Neuronal stem cell (in vitro differentiated cells): ENCODE data around the gene TRIM36.

Source experiments
- DNase-seq: peaks from one replicate; pipeline ENCODE4 v3.0.0-alpha.2; 2013; ENCODE audit warnings: low spot score
- H2AFZ ChIP-seq: one replicate; pipeline ENCODE4 v1.6.1; 2013; ENCODE audit warnings: mild to moderate bottlenecking, low read length, inconsistent platforms
- H2AK5ac ChIP-seq: 2 replicates; pipeline ENCODE4 v1.6.1; 2013; ENCODE audit warnings: low read depth, mild to moderate bottlenecking, inconsistent platforms, low read length, moderate library complexity, mixed read lengths
- H2BK120ac ChIP-seq: 2 replicates; pipeline ENCODE4 v1.6.1; 2013; ENCODE audit warnings: low read depth, mild to moderate bottlenecking, inconsistent platforms, low read length, moderate library complexity, mixed read lengths
- H2BK12ac ChIP-seq: one replicate; pipeline ENCODE4 v1.6.1; 2013; ENCODE audit warnings: low read length, inconsistent platforms
- H2BK15ac ChIP-seq: 2 replicates; pipeline ENCODE4 v1.6.1; 2013; ENCODE audit warnings: mild to moderate bottlenecking, low read length, inconsistent platforms, mixed read lengths
- H2BK5ac ChIP-seq: one replicate; pipeline ENCODE4 v1.6.1; 2013; ENCODE audit warnings: inconsistent platforms, mild to moderate bottlenecking, low read length, moderate library complexity
- H3K14ac ChIP-seq: one replicate; pipeline ENCODE4 v1.6.1; 2013; ENCODE audit warnings: low read length, inconsistent platforms
- H3K18ac ChIP-seq: 2 replicates; pipeline ENCODE4 v1.6.1; 2013; ENCODE audit warnings: low read length, inconsistent platforms
- H3K23ac ChIP-seq: 2 replicates; pipeline ENCODE4 v1.6.1; 2013; ENCODE audit warnings: low read depth, mild to moderate bottlenecking, mixed read lengths, low read length, inconsistent platforms; ENCODE audit not compliant: poor library complexity
- H3K27ac ChIP-seq: replicated peaks from 3 replicates; pipeline ENCODE4 v1.5.1; 2013; ENCODE audit warnings: low read length, inconsistent platforms
- H3K27me3 ChIP-seq, 3 experiments: 2 replicates each; pipeline ENCODE4 v1.6.1; 2013; ENCODE audit warnings: low read length in 3 of 3, mild to moderate bottlenecking in 2 of 3, inconsistent platforms in 1 of 3, low read depth in 1 of 3, mixed read lengths in 1 of 3, moderate library complexity in 1 of 3; ENCODE audit not compliant: control insufficient read depth in 3 of 3, insufficient read depth in 3 of 3
- H3K36me3 ChIP-seq, 2 donors: replicated peaks in 1 of 2; 2 replicates each; pipeline ENCODE4 v1.6.1; 2013; ENCODE audit warnings: low read length in 2 of 2; ENCODE audit not compliant: control insufficient read depth in 2 of 2, insufficient read depth in 2 of 2
- H3K4ac ChIP-seq: 2 replicates; pipeline ENCODE4 v1.6.1; 2013; ENCODE audit warnings: inconsistent platforms, mild to moderate bottlenecking, low read length, moderate library complexity
- H3K4me1 ChIP-seq, 2 donors: 1 replicate in 1 of 2; 2 replicates in 1 of 2; pipeline ENCODE4 v1.6.1; 2013; ENCODE audit warnings: low read length in 2 of 2, low read depth in 1 of 2; ENCODE audit not compliant: control insufficient read depth in 2 of 2, insufficient read depth in 1 of 2
- H3K4me2 ChIP-seq: one replicate; pipeline ENCODE4 v1.6.1; 2013; ENCODE audit warnings: mild to moderate bottlenecking, low read length, inconsistent platforms; ENCODE audit not compliant: insufficient read depth, poor library complexity, severe bottlenecking
- H3K4me3 ChIP-seq, 2 donors: 2 replicates each; pipeline ENCODE4 v1.5.1; 2013; ENCODE audit warnings: low read length in 2 of 2, mild to moderate bottlenecking in 2 of 2, inconsistent platforms in 1 of 2, moderate library complexity in 1 of 2
- H3K79me1 ChIP-seq: one replicate; pipeline ENCODE4 v1.6.1; 2013; ENCODE audit warnings: low read depth, mild to moderate bottlenecking, inconsistent platforms, low read length, moderate library complexity
- H3K9ac ChIP-seq: one replicate; pipeline ENCODE4 v1.6.1; 2013; ENCODE audit warnings: mild to moderate bottlenecking, low read depth, low read length, inconsistent platforms; ENCODE audit not compliant: poor library complexity
- H3K9me3 ChIP-seq, 2 donors: replicated peaks in 1 of 2; 2 replicates each; pipeline versions ENCODE3 to v1.6.1; 2013; ENCODE audit warnings: low read length in 2 of 2, mild to moderate bottlenecking in 2 of 2, inconsistent platforms in 1 of 2, low read depth in 1 of 2, mixed read lengths in 1 of 2, moderate library complexity in 1 of 2; ENCODE audit not compliant: control insufficient read depth in 2 of 2, insufficient read depth in 1 of 2
- H4K8ac ChIP-seq: one replicate; pipeline ENCODE4 v1.6.1; 2013; ENCODE audit warnings: low read depth, mild to moderate bottlenecking, inconsistent platforms, low read length, moderate library complexity
- H4K91ac ChIP-seq: one replicate; pipeline ENCODE4 v1.6.1; 2013; ENCODE audit warnings: low read length, low read depth, mild to moderate bottlenecking, inconsistent platforms; ENCODE audit not compliant: poor library complexity
- WGBS, 2 donors: extraction: QIAGEN DNeasy Blood & Tissue Kit; methylation state at CpG; one replicate each; pipeline ENCODE4 v1.1.7; 2013; ENCODE audit warnings: missing lambda C conversion rate in 2 of 2, mixed read lengths in 1 of 2; ENCODE audit not compliant: insufficient read length in 2 of 2, insufficient replicate concordance in 1 of 2; ENCODE audit errors: extremely low coverage in 2 of 2; 5-methylcytosine and 5-hydroxymethylcytosine counted together

The TRIM36 gene

GRCh38 chr5:115165790-115166189, 3.9 kb downstream of the TRIM36 start:
- Histone ChIP-seq H3K9me3 (peaks cover 19 to 26% of the 10 kb centered on the region in 2 donors), H2AFZ (no peak overlapping the region)

GRCh38 chr5:115160975-115161475, 8.7 kb downstream of the TRIM36 start:
- H4K8ac ChIP-seq = no peak overlapping the region
- no peak overlapping the region for H2BK15ac ChIP-seq
- H2AFZ ChIP-seq = no peak overlapping the region
- peaks cover 0 to 5% of the 10 kb centered on the region in 2 donors for H3K36me3 ChIP-seq
- H3K9ac ChIP-seq = no peak overlapping the region
- H2BK12ac ChIP-seq = no peak overlapping the region
- H3K9me3 ChIP-seq = peaks cover 11% of the 10 kb centered on the region in 2 donors
- no peak overlapping the region for H3K23ac ChIP-seq
- H3K4ac ChIP-seq = no peak overlapping the region
- no peaks in the 10 kb centered on the region for H3K4me1 ChIP-seq
- H3K4me3 ChIP-seq = no peak overlapping the region
- WGBS, 2 donors = no CpG with 5 or more reads among the region's 3 CpGs
- no peak overlapping the region for H2BK5ac ChIP-seq
- no peak overlapping the region for H3K27ac ChIP-seq
- DNase-seq = no peak
- H3K14ac ChIP-seq = no peak overlapping the region
- H2AK5ac ChIP-seq = no peak overlapping the region
- H4K91ac ChIP-seq = no peak overlapping the region
- H2BK120ac ChIP-seq = no peak overlapping the region
- no peak overlapping the region for H3K18ac ChIP-seq
- peaks cover 8% of the 10 kb centered on the region for H3K79me1 ChIP-seq
- H3K27me3 ChIP-seq = no peaks in the 10 kb centered on the region
- no peak overlapping the region for H3K4me2 ChIP-seq

More at GRCh38 chr5:115165790-115166189, 3.9 kb downstream of the TRIM36 start:
- H2BK15ac ChIP-seq = no peak overlapping the region
- no peak overlapping the region for H3K9ac ChIP-seq
- no peak overlapping the region for H3K14ac ChIP-seq
- H3K36me3 ChIP-seq = peaks cover 0 to 8% of the 10 kb centered on the region in 2 donors
- no CpG with 5 or more reads among the region's 5 CpGs for WGBS, 2 donors
- no peak overlapping the region for H4K91ac ChIP-seq
- DNase-seq = no peak
- H3K4me2 ChIP-seq = no peak overlapping the region
- no peak overlapping the region for H4K8ac ChIP-seq
- H3K79me1 ChIP-seq = peaks cover 15% of the 10 kb centered on the region
- no peak overlapping the region for H3K23ac ChIP-seq
- no peak overlapping the region for H3K18ac ChIP-seq
- peaks cover 0 to 2% of the 10 kb centered on the region in 2 donors for H3K4me1 ChIP-seq
- peaks cover 0 to 16% (median 1%) of the 10 kb centered on the region in 3 experiments for H3K27me3 ChIP-seq
- H3K4me3 ChIP-seq = no peak overlapping the region
- no peak overlapping the region for H2BK5ac ChIP-seq
- no peak overlapping the region for H2BK12ac ChIP-seq
- H2AK5ac ChIP-seq = peak overlapping the region; percentile 70
- H3K27ac ChIP-seq = no peak overlapping the region
- no peak overlapping the region for H3K4ac ChIP-seq
- H2BK120ac ChIP-seq = no peak overlapping the region

GRCh38 chr5:115151208-115151805, 18.4 kb downstream of the TRIM36 start:
- H3K36me3 ChIP-seq = peaks cover 0 to 4% of the 10 kb centered on the region in 2 donors
- H3K4ac ChIP-seq = no peak overlapping the region
- H2AK5ac ChIP-seq = no peak overlapping the region
- no peak overlapping the region for H3K4me2 ChIP-seq
- no peak overlapping the region for H3K4me3 ChIP-seq
- H2BK5ac ChIP-seq = no peak overlapping the region
- no peak overlapping the region for H2BK120ac ChIP-seq
- no peak overlapping the region for H3K14ac ChIP-seq
- no peak for DNase-seq
- H3K9ac ChIP-seq = no peak overlapping the region
- no peaks in the 10 kb centered on the region for H3K9me3 ChIP-seq
- peak overlapping the region; percentile 23 for H3K18ac ChIP-seq
- no peak overlapping the region for H4K91ac ChIP-seq
- no peak overlapping the region for H3K23ac ChIP-seq
- peaks cover 2% of the 10 kb centered on the region in 2 donors for H3K4me1 ChIP-seq
- H3K27me3 ChIP-seq = no peaks in the 10 kb centered on the region
- H4K8ac ChIP-seq = no peak overlapping the region
- no peak overlapping the region for H3K27ac ChIP-seq
- no peak overlapping the region for H2BK15ac ChIP-seq
- H3K79me1 ChIP-seq = peaks cover 3% of the 10 kb centered on the region
- H2AFZ ChIP-seq = no peak overlapping the region
- no peak overlapping the region for H2BK12ac ChIP-seq
- WGBS, 2 donors = no CpG with 5 or more reads among the region's 6 CpGs

GRCh38 chr5:115150512-115150911, 19.2 kb downstream of the TRIM36 start:
- no peak overlapping the region for H2BK15ac ChIP-seq

More at GRCh38 chr5:115150512-115150911, 19.2 kb downstream of the TRIM36 start:
- Histone ChIP-seq H2AK5ac (no peak overlapping the region), H3K27ac (no peak overlapping the region), H3K14ac (no peak overlapping the region), H4K8ac (no peak overlapping the region), H3K4me1 (peaks cover 2% of the 10 kb centered on the region in 2 donors), H2BK5ac (no peak overlapping the region), H3K79me1 (peaks cover 3% of the 10 kb centered on the region), H3K4ac (no peak overlapping the region), H3K4me2 (no peak overlapping the region), H2AFZ (no peak overlapping the region), H3K9ac (no peak overlapping the region), H3K18ac (no peak overlapping the region), H3K23ac (no peak overlapping the region), H3K9me3 (no peaks in the 10 kb centered on the region), H3K27me3 (no peaks in the 10 kb centered on the region), H3K4me3 (no peak overlapping the region), H3K36me3 (peaks cover 0 to 4% of the 10 kb centered on the region in 2 donors), H2BK120ac (no peak overlapping the region), H2BK12ac (no peak overlapping the region), H4K91ac (no peak overlapping the region)
- DNase-seq = no peak
- WGBS, 2 donors = no CpG with 5 or more reads among the region's 5 CpGs
